ENCODE data around the gene BHMT2. TPM values are rescaled to one million over a fixed set of nuclear protein-coding genes. Genes with fewer than 3 reads are reported as not detected.

BHMT2 gene
- total RNA-seq, 1 experiment from 2014 or later: 0.20 TPM

DNA sequence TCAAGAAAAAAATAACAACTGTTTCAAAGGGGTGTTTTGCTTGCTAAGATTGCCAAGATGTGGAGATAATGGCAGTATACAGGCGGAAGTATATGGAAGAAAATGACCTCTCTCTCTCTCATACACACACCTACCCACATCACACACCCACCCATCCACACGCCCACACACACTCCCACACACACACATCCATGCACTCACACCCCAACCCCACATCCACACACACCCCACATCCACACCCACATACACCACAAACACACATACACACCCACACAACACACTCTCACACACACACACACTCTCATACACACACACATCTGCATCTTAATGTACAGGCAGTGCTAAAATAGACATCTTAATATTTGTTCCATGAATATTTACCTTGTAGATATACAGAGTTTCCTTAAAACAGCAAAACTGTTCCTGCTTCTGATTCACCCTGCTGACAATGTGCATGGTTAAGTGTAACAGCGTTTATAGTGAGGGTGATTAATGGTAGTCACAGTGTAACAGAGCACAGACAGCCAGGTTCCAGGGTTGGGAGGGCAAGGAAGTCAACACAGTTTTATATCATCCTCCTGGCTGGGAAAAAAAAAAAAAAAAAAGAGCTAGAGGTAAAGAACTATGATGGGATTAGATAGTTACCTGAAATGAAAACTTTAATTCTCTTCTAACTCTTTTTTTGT lies 8.3 kb downstream of the BHMT2 start:
- Histone ChIP-seq H2AFZ (ENCODE audit: low read depth, low read length, poor library complexity, severe bottlenecking) (no peak overlapping the region), H3K79me2 (ENCODE audit: insufficient read depth, low read length) (no peaks in the 10 kb centered on the region), H3K4me2 (ENCODE audit: low read length) (no peak overlapping the region), H3K27ac (ENCODE audit: low read depth, low read length) (no peak overlapping the region), H3K36me3 (ENCODE audit: control insufficient read depth in 1 of 2, insufficient read depth in 2 of 2, low read length in 2 of 2) (no peaks in the 10 kb centered on the region), H3K4me3 (replicated peaks in 1 of 2; ENCODE audit: low read depth in 1 of 2, low read length in 2 of 2) (no peak overlapping the region), H3K4me1 (ENCODE audit: control insufficient read depth in 1 of 2, insufficient read depth in 2 of 2, low read length in 2 of 2) (peaks cover 0 to 8% of the 10 kb centered on the region in 2 experiments; a peak in 2 of 4 replicates), H3K9me3 (ENCODE audit: control insufficient read depth in 1 of 2, insufficient read depth in 1 of 2, low read depth in 1 of 2, low read length in 2 of 2) (peaks cover 0 to 3% of the 10 kb centered on the region in 2 experiments; a peak in 1 of 4 replicates), H3K9me2 (ENCODE audit: insufficient read depth) (no peaks in the 10 kb centered on the region), H3K27me3 (ENCODE audit: insufficient read depth, low read length) (no peaks in the 10 kb centered on the region), H3K9ac (ENCODE audit: low read length) (no peak overlapping the region), H4K20me1 (ENCODE audit: insufficient read depth) (no peaks in the 10 kb centered on the region)
- intact Hi-C loops (cut with micrococcal nuclease): loop anchor here (2.0 kb wide), 1 partner anchor 19 kb away; no protein-coding TSS in a partner anchor
- TF ChIP-seq REST (IDR thresholded peaks at IDR 0.05; ENCODE audit: low read depth) (no peak), SIN3A (IDR thresholded peaks at IDR 0.05; ENCODE audit: low read depth) (no peak), JUND (IDR thresholded peaks at IDR 0.05) (no peak), CEBPB (IDR thresholded peaks at IDR 0.05; ENCODE audit: low read depth) (no peak), CTCF (IDR thresholded peaks at IDR 0.05 in 2 of 3, conservative IDR thresholded peaks at IDR 0.05 in 1 of 3; ENCODE audit: borderline replicate concordance in 1 of 3, insufficient read depth in 1 of 3, low read depth in 2 of 3, low read length in 2 of 3) (no peak), RAD21 (IDR thresholded peaks at IDR 0.05; ENCODE audit: low read depth) (no peak), TCF7L2 (IDR thresholded peaks at IDR 0.05; ENCODE audit: borderline replicate concordance, extremely low read depth, insufficient read depth, insufficient read length) (no peak), POLR2AphosphoS5 (IDR thresholded peaks at IDR 0.05; ENCODE audit: low read depth, low read length) (no peak), EZH2 (IDR thresholded peaks at IDR 0.05) (no peak), EGR1 (IDR thresholded peaks at IDR 0.05; ENCODE audit: low read depth) (no peak), ZNF274 (IDR thresholded peaks at IDR 0.05; ENCODE audit: low read depth, low read length) (no peak), POLR2A (IDR thresholded peaks at IDR 0.05; ENCODE audit: borderline replicate concordance, extremely low read depth, insufficient read depth, insufficient read length) (no peak), SP1 (IDR thresholded peaks at IDR 0.05; ENCODE audit: low read depth) (no peak), EZH2phosphoT487 (IDR thresholded peaks at IDR 0.05; ENCODE audit: borderline replicate concordance) (no peak), FOSL1 (IDR thresholded peaks at IDR 0.05; ENCODE audit: low read depth) (no peak)
- TF ChIP-seq, protein P1, sequence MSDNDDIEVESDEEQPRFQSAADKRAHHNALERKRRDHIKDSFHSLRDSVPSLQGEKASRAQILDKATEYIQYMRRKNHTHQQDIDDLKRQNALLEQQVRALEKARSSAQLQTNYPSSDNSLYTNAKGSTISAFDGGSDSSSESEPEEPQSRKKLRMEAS (IDR thresholded peaks at IDR 0.05): no peak
- TF ChIP-seq, protein P2, sequence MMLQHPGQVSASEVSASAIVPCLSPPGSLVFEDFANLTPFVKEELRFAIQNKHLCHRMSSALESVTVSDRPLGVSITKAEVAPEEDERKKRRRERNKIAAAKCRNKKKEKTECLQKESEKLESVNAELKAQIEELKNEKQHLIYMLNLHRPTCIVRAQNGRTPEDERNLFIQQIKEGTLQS (IDR thresholded peaks at IDR 0.05): no peak
- ATAC-seq (no peak), DNase-seq (ENCODE audit: low read depth, low spot score) (no peak)
- no TSS peak for BruUV-seq (replicated peaks)
- POLR2A ChIA-PET: no interaction called here
- CTCF ChIA-PET: no interaction called here
- RAD21 ChIA-PET (ENCODE audit: low non-redundant PET in 1 of 2, low total read pairs in 2 of 2, uncharacterized antibody in 2 of 2, unreplicated experiment in 2 of 2): no interaction called here
